CD4-positive, alpha-beta T cell treated with Interleukin-2 at 100 ng/mL for 4 hours (primary cell): ENCODE measurements around the gene RFX8.

Source experiments
- DNase-seq: peaks from one replicate; pipeline ENCODE4 v3.0.0-alpha.2; 2020; ENCODE audit warnings: low spot score

RFX8 gene

GRCh38 chr2:101348883-101349282 is 126.0 kb downstream of the RFX8 start:
- DNase-seq = no peak
